GM19455 (cell line): ENCODE measurements around the gene OTC.

Source experiments
- ATAC-seq: cut with Tn5 transposase; IDR thresholded peaks from one replicate; pipeline ENCODE4 v1.9.1; 2021; ENCODE audit not compliant: unreplicated experiment

Gene OTC

DNA sequence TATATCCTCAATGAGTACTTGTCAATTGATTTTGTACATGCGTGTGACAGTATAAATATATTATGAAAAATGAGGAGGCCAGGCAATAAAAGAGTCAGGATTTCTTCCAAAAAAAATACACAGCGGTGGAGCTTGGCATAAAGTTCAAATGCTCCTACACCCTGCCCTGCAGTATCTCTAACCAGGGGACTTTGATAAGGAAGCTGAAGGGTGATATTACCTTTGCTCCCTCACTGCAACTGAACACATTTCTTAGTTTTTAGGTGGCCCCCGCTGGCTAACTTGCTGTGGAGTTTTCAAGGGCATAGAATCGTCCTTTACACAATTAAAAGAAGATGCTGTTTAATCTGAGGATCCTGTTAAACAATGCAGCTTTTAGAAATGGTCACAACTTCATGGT lies at the start of gene OTC:
Gene OTC (plus strand): TSS at position 243 of the 400 bp plus-strand sequence. CDS start 93 bp downstream, at position 336.
- ATAC-seq = no peak

DNA sequence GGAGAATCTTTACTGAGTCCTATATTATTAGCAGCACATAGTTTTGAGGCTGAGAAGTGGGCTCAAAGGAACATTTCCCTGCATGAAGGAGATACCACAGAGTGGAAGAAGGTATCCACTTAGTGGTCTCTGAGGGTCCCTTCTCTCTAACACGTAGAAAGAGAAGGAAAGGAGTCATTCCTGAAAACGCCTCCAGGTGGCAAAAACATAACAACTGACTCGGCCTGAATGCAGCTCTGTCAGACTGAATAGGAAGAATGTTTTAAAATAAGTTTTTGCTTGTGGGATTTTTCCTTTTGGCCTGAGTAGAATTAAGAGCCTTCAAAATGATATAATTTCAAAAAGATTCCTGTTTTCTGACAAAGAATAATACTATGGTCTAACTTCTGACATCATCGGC lies 48.4 kb upstream of the OTC start:
- ATAC-seq = no peak

DNA sequence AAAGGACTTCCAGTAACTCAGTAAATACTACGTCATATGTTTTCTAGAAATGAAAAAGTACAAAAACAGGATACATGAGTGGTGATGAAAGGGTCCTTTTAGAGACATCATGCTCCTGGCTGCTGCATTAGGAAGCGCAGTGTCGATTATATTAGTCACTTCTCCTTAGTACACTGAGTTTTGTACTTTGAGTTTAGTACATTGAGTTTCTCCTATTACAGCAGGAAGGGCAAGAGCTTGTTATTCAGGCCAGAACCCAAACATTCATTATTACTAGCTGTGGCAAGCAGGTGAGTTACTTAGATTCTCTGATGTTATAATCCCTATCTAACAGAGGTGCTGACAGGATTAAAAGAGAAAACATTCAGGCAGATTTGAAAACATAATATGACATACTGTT lies 46.4 kb upstream of the OTC start:
- no peak for ATAC-seq

DNA sequence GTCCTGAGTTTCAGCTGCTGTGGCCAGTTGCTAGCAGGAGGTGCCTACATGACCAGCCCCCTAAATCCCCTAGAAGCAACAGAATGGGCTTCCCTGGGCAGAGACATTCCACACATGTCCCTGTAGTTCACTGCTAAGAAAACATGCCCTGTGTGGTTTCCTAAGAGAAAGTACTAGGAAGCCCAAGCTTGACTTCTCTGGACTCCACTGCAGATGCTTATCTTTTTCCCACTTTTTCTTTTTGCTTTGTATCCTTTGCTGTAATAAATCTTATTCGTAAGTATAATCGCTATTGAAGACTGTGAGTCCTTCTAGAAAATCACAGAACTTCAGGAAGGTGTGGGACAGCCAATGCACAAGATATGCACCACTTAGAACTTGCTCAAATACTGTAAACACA lies 40.7 kb upstream of the OTC start:
- ATAC-seq = no peak

DNA sequence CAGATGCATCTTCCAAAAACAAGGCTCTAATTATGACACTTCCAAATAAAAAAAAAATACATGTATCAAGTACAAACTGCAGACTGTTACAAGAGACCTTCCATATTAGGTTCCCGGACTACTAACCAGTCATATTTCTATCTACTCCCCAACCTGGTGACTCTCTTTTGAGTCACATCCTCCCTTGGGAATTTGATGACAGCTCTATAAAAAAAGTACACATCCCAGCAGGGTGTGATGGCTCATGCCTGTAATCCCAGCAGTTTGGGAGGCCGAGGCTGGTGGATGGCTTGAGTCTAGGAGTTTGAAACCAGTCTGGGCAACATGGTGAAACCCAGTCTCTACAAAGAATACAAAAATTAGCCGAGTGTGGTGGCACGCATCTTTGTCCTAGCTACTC lies 40.0 kb upstream of the OTC start:
- ATAC-seq = no peak

DNA sequence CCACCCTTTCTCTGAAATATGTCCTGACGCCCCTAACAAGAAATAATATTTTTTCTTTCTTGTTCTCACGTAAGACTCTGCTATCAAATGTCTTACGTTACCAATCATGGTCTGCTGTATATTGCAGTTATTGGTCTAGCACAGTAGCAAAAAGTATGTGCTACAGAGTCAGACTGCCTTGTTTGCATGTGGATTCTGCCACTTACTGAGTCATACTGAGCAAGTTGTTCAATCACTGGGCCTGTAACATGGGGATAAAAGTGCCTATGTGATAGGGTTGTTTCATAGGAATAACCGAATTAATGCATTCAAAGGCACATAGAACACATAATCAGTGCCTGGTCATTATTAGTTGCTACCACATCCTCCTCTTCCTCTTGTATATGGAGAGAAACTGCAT lies 39.2 kb upstream of the OTC start:
- ATAC-seq = no peak

DNA sequence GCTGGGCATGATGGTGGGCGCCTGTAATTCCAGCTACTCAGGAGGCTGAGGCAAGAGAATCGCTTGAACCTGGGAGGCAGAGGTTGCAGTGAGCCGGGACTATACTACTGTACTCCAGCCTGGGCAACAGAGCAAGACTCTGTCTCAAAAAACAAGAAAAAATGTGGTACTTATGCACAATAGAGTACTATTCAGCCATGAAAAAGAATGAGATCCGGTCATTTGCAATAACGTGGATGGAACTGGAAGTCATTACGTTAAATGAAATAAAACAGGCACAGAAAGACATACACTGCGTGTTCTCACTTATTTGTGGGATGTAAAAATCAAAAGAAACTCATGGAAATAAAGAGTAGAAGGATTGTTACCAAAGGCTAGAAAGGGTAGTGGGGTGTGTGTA lies 37.2 kb upstream of the OTC start:
- ATAC-seq = no peak

DNA sequence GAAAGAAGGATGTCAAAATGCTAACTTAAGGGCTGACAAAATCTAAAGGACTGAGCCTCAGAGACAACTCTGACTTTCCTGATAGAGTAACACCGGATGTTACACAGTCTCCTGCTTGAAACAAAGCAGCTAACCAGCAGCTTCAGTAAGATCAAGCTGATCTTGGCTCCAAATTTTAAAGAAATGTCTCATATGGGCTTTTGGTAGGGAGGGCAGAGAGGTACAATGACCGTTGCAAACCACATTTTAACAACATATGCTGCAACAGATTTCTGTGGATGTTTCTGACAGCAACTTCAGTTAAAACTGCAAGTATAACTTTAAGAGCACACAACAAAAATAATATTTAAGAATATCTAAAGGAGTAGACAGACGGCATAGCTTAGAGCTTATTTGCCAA lies 34.2 kb upstream of the OTC start:
- no peak for ATAC-seq

DNA sequence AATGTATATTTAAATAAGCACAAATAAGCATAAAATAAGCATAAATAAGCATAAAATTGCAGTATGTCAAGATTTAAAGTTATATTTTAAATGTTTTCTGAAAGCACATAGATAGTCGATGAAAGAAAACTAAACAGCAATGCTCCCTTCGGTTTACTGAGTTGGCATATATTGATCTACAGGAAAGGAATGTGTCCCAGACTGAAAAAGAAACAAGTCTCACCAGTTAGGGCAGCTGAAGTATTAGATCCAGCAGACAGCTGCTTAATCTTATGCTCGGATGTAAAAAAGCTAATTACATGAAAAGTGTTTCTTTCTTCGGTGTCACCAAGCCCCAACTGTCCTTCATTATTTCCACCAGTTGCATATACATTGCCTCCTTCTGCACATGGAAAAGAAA lies 33.8 kb upstream of the OTC start:
- ATAC-seq = no peak

DNA sequence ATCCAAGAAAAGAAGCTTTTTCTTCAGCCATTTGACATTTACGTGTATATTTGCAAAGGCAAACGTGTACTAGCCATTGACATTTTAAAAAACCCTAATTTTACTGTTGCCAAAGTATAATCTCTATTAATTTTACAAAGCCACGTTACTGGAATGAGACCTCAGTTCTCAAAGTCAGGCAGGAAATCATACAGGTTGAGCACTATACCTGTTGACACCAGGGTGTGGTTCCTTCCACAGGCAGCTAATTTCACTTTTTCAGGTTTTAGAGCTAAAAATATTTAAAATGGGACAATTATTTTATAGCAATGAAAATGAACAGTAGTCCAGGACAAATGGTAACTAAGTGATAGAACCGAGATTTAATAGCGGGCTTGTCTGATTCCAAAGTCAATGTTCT lies 31.6 kb upstream of the OTC start:
- no peak for ATAC-seq

DNA sequence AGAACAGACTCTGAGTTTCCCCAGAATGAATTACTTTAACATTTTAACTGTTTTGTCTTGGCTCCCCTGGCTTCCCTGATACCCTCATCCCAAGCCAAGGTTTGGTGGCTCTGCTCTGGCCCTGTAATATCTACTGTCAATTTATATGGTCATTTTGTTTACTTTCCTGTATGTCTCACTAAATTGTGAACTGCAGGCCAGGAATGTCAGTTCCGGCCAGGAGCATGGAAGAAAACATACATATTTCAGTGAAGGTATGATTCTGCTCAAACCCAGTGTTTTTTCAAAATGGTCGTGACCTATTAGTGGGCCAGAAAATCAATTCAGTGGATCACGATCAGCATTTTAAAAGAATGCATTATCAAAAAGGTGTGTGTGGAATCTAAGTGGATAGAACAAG lies 26.3 kb upstream of the OTC start:
- no peak for ATAC-seq

DNA sequence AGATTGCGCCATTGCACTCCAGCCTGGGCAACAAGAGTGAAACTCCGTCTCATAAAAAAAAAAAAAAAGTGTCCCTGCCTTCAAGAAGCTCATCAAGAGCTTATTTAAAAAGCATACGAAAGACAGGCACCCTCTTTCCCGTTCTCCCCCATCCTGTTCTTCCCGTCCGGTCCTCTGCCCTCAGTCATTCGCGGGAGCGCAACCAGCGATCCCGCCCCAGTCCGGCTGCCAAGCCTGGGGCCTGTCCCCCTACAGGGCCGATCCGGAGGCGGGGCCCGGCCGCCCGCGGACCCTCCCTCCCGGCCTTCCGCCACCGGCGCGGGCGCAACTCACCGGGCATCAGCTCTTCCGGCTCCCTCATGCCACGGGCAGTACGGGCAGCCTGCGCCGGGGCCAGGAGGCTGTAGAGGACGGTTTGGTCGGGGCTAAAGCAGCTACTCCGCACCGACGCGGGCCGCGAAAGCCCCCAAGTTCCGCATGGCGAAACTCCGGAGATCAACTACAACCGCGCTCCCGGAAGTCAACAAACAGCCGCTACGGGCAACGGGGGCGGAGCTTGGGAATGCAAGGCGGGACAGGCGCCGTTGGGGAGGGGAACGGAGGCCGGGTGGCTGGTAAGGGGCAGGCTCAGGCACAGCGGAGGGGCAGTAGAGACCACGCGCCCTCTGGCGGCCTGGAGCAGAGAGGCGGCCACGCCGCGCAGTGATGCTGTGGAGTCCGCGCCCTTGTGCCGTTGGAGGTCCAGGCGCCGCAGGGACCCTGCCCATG lies 25.2 kb upstream of the OTC start, which contains the start of gene RPGR:
Gene RPGR (minus strand): TSS at position 503 of the 768 bp plus-strand sequence. CDS start 142 bp downstream, at position 361.
- ATAC-seq = peak; percentile 95

DNA sequence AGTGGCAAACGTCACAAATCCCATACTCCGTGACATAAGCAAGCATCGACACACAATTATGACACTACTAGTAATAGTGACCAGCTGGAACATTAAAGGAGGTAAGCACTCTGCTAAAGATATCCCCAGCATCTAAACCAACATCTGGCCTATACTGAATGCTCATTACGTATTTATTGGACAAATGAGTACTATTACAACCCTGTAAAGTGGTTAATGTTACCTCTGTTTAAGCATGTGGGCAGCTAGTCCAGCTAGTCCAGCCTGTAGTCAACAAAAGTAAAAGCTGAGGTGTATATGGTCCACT lies 24.7 kb upstream of the OTC start:
- peak; percentile 8 for ATAC-seq

DNA sequence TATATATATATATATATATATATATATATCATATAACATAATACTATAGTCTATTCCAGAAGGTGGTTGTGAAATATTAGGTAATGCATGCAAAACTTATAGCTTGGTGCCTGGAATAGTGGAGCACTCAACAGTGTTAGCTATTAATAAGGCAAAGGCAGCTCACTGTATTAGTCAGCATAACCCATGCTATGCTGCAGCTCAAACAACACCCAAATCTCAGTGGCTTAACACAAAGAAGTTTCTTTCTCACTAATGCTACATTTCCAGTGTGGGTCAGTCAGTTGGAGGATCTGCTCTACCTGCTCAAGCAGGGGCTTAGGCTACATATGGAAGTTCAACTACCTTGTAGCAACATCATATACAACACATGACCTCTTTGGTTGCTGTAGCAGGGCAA lies 19.9 kb upstream of the OTC start:
- ATAC-seq = peak; percentile 69

DNA sequence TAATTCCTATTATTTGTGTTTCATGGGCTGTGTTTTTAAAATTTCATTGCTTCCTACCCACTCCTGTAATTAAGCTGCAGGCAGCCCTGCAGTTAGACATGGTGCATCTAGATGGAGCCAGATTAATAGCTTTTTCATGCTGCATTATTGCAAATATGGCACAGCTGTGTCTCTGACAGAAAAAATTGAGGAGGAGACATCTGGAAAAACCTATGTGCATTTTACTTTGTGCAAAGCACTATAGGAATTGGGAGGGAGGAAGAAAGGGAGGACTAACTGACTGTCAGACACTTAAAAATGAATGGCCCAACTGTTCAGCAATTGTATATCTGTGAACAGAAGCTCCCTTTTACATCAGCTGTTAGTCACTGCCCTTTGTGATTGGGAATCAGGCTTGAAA lies 17.0 kb upstream of the OTC start:
- no peak for ATAC-seq

DNA sequence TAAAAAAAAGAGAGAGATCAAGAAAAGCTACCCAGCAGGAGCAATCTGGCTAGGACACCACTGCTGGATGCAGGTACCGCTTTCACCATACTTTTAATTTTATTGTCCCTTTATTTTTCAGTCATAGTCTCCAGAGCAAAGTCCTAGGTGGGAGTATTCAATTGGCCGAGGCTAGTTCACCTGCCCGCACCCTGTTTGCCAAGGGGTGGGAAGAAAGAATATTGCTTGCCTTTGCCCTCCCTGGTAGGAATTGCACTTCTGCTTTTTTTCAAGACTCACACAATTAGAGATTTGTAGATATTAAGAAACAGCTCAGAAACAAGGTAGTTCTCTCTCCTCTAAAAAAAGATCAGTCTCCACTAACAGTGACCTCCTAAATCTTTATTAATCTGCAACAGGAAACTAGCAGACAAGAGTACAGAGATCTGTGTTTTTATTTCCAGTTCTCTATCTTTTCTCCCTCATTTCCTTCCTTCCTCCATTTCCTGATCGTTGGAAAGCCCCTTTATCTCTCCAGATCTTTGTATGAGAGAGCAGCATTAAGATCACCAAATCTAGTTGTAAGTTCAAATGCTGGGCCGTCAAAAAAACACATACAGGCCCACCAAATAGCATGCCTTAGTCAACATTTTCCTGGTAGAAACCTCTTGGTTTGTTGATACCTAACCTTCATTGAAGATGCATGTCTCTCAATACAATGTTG lies 15.7 kb upstream of the OTC start:
- ATAC-seq = no peak

DNA sequence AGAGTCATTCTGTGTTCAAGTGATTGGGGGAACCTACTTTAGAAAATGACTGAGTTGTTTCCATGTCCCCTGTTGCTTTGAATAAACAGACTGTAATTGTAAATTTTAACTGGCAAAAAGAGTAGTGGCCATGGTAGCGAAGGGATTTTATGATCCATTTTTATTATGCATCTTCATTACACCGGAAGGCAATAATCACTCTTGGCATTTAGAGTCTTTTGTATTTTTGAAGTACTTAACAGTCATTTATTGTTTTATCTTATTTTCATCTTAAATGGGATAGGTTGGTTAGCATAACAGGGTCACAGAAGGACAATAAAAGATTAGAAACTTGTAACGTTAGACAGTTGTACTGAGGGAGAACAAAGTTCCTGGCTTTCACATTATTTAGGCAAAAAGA lies 11.0 kb upstream of the OTC start:
- ATAC-seq = no peak

DNA sequence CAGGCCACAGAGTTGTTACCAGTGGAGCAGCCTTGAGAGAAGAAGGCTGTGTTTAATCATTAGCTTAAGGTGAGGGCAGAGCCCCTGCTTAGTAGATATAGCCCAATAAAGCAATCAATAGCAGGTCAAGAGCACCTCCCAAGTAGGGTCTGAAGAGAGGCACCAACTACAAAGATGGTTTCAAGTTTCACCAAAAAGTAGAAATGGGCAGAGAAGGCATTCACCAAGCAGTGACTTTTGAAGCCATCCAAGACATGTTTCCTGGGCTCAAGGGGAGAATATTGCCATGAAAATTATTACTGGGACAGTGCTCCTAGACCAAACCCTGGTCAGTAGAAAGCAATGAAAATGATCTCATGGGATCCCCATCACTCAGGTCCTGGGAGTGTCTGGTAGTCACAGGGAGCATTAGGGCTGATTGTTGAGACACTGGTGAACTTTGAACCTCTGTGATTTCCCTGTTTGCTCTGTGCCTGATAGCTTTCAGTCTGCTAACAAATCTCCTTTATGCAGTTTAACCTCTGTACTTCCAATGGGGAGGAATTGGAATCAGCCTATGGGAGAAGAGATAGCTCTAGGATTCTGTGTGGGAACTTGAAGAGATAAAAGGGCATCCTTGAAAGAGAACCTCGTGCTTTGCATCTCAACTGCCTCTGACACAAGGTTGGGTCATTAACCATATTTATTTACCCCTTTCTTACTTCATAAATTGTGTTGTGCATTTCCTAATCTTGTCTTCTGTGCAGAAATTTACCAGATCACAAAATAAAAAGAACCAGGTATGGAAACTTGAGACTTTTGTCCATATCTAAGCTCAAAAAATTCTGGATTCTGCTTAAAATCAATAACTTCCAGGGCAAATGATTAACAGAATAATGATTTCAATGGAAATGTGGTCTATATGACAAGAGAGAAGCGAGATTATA lies 9.3 kb upstream of the OTC start:
- no peak for ATAC-seq

DNA sequence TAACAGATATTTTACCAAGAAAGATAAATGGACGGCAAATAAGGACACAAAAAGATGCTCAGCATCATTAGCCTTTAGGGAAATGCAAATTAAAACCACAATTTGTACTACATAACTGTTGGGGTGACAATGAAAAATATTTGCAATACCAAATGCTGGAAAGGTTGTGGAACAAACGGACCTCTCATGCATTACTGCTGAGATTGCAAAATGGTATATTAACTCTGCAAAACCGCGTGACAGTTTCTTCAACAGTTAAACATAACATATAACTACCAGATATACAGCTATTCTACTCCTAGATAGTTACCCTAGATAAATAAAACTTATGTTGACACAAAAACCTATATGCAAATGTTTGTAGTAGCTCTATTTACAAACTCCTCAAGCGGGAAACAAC lies 6.3 kb upstream of the OTC start:
- no peak for ATAC-seq

DNA sequence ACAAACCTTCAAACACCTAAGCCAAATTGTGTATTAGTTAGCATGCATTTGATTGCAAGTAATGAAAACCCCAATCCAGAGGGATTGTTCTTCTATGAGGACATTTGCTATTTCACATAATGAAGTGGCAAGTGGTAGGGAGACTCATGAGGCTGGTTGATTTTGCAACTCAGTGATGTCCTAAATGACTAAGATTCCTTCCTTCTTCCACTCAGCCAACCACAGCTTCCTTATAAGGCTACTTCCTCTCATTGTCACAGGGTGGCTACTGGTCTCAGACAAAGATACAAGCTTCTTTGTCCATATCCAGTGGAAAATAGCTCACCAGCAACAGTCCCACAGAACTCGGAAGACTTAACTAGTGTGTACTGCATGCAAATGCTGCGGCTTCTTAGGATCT lies 5.3 kb upstream of the OTC start:
- ATAC-seq = no peak

DNA sequence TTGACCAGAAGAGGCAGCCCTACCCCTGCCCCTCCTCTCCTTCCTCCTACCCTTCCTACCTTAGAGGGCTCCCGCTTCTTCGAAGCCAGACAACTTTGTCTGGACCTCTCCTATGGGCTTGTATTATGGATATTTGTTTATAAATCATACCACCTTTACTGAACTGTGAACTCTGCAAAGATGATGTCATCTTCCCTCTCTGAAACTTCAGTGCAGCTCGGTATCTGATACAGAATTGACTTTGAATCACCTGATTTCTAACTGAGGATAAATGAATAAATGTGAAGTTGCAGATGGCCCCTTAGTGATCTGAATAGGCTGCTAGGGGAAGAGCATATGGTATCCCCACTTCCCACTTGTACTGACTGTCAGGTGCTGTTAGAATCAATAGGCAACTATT lies 1.1 kb upstream of the OTC start:
- ATAC-seq = no peak

DNA sequence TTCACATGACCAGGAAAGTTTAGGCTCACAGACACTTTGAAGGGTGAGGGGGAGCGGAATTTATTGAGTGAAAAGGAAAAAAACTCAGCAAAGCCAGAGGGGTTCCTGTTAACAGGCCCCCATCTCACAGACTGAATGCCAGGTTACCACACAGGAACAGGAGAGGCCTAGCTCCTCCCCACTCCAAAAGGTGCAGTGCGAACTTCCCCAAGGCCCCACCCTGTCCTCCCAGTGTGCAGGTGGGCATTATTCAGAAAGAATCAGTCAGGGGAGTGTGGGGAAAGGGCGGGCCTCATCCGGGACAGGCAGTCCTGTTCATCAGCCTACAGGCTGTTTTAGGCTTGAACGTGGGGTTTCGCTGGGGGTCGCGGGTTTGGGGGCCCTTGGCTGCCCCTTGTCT lies 4.0 kb downstream of the OTC start:
- no peak for ATAC-seq
